Measurements from ENCODE around the gene BSPRY.

DNA sequence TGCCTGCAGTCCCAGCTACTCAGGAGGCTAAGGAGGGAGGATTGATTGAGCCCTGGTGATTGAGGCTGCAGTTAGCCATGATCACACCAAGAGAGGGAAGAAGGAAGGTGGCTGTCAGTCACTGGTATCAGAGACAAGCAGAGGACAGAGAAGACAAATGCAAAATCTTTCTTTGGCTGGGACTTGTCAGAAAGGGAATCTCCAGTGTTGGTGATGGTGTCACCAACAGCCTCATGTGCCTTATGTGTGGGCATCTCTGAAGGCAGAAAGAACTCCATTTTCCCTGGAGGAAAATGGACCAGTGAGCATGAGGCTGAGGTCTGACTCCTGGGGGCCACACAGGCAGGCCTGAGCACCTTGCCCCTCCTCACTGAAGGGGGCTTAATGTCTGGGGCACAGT, 34.1 kb upstream of the BSPRY start:
- no peak for TF ChIP-seq EZH2 (IDR thresholded peaks at IDR 0.05; ENCODE audit: insufficient read depth, low read length)
- TF ChIP-seq, protein P1, sequence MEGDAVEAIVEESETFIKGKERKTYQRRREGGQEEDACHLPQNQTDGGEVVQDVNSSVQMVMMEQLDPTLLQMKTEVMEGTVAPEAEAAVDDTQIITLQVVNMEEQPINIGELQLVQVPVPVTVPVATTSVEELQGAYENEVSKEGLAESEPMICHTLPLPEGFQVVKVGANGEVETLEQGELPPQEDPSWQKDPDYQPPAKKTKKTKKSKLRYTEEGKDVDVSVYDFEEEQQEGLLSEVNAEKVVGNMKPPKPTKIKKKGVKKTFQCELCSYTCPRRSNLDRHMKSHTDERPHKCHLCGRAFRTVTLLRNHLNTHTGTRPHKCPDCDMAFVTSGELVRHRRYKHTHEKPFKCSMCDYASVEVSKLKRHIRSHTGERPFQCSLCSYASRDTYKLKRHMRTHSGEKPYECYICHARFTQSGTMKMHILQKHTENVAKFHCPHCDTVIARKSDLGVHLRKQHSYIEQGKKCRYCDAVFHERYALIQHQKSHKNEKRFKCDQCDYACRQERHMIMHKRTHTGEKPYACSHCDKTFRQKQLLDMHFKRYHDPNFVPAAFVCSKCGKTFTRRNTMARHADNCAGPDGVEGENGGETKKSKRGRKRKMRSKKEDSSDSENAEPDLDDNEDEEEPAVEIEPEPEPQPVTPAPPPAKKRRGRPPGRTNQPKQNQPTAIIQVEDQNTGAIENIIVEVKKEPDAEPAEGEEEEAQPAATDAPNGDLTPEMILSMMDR (IDR thresholded peaks at IDR 0.05; ENCODE audit: insufficient read depth, low read depth, low read length) = no peak

All from astrocyte (in vitro differentiated cells and primary cell).